SK-N-SH treated with all-trans-retinoic acid at 6 μM for 48 hours (cell line): ENCODE data around the gene EIF1B.

Experiments used
- ATAC-seq: fragments of 200-7000 bp; cut with Tn5 transposase; 3 replicates; pipeline ENCODE4 v1.9.1; 2020; ENCODE audit warnings: mild to moderate bottlenecking, moderate library complexity
- ARNTL ChIP-seq: fragments of 450-650 bp; formaldehyde crosslinking; IDR thresholded peaks from 2 replicates; pipeline ENCODE4 v1.5.0; 2020; ENCODE audit warnings: low read depth, mild to moderate bottlenecking, moderate library complexity, borderline replicate concordance
- BACH2 ChIP-seq: fragments of 250-450 bp; sonication (Bioruptor Pico); IDR thresholded peaks from 2 replicates; pipeline ENCODE4 v1.9.0; 2021; ENCODE audit warnings: mild to moderate bottlenecking, borderline replicate concordance
- CSDC2 ChIP-seq: fragments of 250-450 bp; sonication (Bioruptor Pico); IDR thresholded peaks from 2 replicates; pipeline ENCODE4 v1.5.0; 2020; ENCODE audit warnings: mild to moderate bottlenecking, moderate library complexity
- ESRRG ChIP-seq: fragments of 250-450 bp; sonication (Bioruptor Pico); IDR thresholded peaks from 2 replicates; pipeline ENCODE4 v1.6.1; 2021; ENCODE audit warnings: mild to moderate bottlenecking
- GLIS3 ChIP-seq: fragments of 250-450 bp; sonication (Bioruptor Pico); IDR thresholded peaks from 2 replicates; pipeline ENCODE4 v1.5.0; 2020; ENCODE audit warnings: mild to moderate bottlenecking, moderate library complexity
- PPARA ChIP-seq: fragments of 250-450 bp; sonication (Bioruptor Pico); IDR thresholded peaks from 2 replicates; pipeline ENCODE4 v1.5.0; 2020; ENCODE audit warnings: mild to moderate bottlenecking, borderline replicate concordance
- RARB ChIP-seq: fragments of 250-450 bp; sonication (Bioruptor Pico); IDR thresholded peaks from 2 replicates; pipeline ENCODE4 v1.8.0; 2021; ENCODE audit warnings: mild to moderate bottlenecking, moderate library complexity
- SNAI2 ChIP-seq: fragments of 250-450 bp; sonication (Bioruptor Pico); IDR thresholded peaks from 2 replicates; pipeline ENCODE4 v1.5.0; 2020; ENCODE audit warnings: mild to moderate bottlenecking, moderate library complexity
- TCF4 ChIP-seq: fragments of 250-450 bp; sonication (Bioruptor Pico); IDR thresholded peaks from 2 replicates; pipeline ENCODE4 v1.8.0; 2021; ENCODE audit warnings: mild to moderate bottlenecking, moderate library complexity, borderline replicate concordance
- TOX ChIP-seq: fragments of 250-450 bp; sonication (Bioruptor Pico); IDR thresholded peaks from 2 replicates; pipeline ENCODE4 v1.8.0; 2021; ENCODE audit warnings: mild to moderate bottlenecking, moderate library complexity, borderline replicate concordance
- ZC3H10 ChIP-seq: fragments of 250-450 bp; sonication (Bioruptor Pico); IDR thresholded peaks from 2 replicates; pipeline ENCODE4 v1.5.1; 2021; ENCODE audit warnings: mild to moderate bottlenecking, moderate library complexity
- ZNF70 ChIP-seq: fragments of 450-650 bp; formaldehyde crosslinking; IDR thresholded peaks from 2 replicates; pipeline ENCODE4 v1.5.0; 2020; ENCODE audit warnings: mild to moderate bottlenecking, moderate library complexity
- ZNF8 ChIP-seq: fragments of 450-650 bp; formaldehyde crosslinking; IDR thresholded peaks from 2 replicates; pipeline ENCODE4 v1.5.0; 2020; ENCODE audit warnings: mild to moderate bottlenecking, moderate library complexity
- TF ChIP-seq, protein P1 (sequence below): fragments of 250-450 bp; sonication (Bioruptor Pico); IDR thresholded peaks from 2 replicates; pipeline ENCODE4 v1.5.0; 2020; ENCODE audit warnings: mild to moderate bottlenecking, moderate library complexity
- TF ChIP-seq, protein P2 (sequence below): fragments of 250-450 bp; sonication (Bioruptor Pico); IDR thresholded peaks from 2 replicates; pipeline ENCODE4 v1.8.0; 2021; ENCODE audit warnings: low read depth, mild to moderate bottlenecking, moderate library complexity, borderline replicate concordance
- TF ChIP-seq, protein P3 (sequence below): fragments of 250-450 bp; sonication (Bioruptor Pico); IDR thresholded peaks from 2 replicates; pipeline ENCODE4 v1.5.1; 2020; ENCODE audit warnings: low read depth, mild to moderate bottlenecking, moderate library complexity
- TF ChIP-seq, protein P4 (sequence below): fragments of 250-450 bp; sonication (Bioruptor Pico); IDR thresholded peaks from 2 replicates; pipeline ENCODE4 v1.5.1; 2021; ENCODE audit warnings: mild to moderate bottlenecking, moderate library complexity
- TF ChIP-seq, protein P5 (sequence below): fragments of 250-450 bp; sonication (Bioruptor Pico); IDR thresholded peaks from 2 replicates; pipeline ENCODE4 v1.8.0; 2020; ENCODE audit warnings: mild to moderate bottlenecking, moderate library complexity, borderline replicate concordance

EIF1B gene

DNA sequence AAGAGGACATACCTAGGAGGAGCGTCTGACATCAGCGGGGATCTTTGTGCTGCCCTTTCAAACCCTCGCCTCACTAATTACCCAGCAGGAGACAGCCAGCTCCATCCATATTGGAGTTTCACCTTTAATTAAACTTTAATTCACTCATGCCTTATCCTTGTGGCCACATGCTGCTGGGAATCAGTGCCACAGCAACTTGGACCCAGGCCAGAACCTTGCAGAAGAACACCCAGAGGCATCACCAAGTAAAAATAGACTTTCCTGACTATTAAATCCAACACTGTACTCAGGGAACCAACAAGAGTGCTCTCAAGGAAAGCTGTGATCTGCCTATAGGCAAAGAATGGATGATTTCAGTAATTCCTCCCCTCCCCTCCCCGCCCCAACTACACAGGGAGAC, 23.9 kb downstream of the EIF1B start:
- ATAC-seq = no peak
- TF ChIP-seq ZNF8 (no peak), CSDC2 (CRISPR knock-in tag) (no peak), PPARA (CRISPR knock-in tag) (no peak), SNAI2 (CRISPR knock-in tag) (no peak), ZNF70 (no peak), ESRRG (CRISPR knock-in tag) (no peak), RARB (no peak), ZC3H10 (CRISPR knock-in tag) (no peak), TCF4 (CRISPR knock-in tag) (no peak), BACH2 (CRISPR knock-in tag) (no peak)
- TF ChIP-seq, protein P1, sequence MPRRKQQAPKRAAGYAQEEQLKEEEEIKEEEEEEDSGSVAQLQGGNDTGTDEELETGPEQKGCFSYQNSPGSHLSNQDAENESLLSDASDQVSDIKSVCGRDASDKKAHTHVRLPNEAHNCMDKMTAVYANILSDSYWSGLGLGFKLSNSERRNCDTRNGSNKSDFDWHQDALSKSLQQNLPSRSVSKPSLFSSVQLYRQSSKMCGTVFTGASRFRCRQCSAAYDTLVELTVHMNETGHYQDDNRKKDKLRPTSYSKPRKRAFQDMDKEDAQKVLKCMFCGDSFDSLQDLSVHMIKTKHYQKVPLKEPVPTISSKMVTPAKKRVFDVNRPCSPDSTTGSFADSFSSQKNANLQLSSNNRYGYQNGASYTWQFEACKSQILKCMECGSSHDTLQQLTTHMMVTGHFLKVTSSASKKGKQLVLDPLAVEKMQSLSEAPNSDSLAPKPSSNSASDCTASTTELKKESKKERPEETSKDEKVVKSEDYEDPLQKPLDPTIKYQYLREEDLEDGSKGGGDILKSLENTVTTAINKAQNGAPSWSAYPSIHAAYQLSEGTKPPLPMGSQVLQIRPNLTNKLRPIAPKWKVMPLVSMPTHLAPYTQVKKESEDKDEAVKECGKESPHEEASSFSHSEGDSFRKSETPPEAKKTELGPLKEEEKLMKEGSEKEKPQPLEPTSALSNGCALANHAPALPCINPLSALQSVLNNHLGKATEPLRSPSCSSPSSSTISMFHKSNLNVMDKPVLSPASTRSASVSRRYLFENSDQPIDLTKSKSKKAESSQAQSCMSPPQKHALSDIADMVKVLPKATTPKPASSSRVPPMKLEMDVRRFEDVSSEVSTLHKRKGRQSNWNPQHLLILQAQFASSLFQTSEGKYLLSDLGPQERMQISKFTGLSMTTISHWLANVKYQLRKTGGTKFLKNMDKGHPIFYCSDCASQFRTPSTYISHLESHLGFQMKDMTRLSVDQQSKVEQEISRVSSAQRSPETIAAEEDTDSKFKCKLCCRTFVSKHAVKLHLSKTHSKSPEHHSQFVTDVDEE = no peak
- TF ChIP-seq, protein P2, sequence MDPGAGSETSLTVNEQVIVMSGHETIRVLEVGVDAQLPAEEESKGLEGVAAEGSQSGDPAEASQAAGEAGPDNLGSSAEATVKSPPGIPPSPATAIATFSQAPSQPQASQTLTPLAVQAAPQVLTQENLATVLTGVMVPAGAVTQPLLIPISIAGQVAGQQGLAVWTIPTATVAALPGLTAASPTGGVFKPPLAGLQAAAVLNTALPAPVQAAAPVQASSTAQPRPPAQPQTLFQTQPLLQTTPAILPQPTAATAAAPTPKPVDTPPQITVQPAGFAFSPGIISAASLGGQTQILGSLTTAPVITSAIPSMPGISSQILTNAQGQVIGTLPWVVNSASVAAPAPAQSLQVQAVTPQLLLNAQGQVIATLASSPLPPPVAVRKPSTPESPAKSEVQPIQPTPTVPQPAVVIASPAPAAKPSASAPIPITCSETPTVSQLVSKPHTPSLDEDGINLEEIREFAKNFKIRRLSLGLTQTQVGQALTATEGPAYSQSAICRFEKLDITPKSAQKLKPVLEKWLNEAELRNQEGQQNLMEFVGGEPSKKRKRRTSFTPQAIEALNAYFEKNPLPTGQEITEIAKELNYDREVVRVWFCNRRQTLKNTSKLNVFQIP (CRISPR knock-in tag) = no peak
- TF ChIP-seq, protein P3, sequence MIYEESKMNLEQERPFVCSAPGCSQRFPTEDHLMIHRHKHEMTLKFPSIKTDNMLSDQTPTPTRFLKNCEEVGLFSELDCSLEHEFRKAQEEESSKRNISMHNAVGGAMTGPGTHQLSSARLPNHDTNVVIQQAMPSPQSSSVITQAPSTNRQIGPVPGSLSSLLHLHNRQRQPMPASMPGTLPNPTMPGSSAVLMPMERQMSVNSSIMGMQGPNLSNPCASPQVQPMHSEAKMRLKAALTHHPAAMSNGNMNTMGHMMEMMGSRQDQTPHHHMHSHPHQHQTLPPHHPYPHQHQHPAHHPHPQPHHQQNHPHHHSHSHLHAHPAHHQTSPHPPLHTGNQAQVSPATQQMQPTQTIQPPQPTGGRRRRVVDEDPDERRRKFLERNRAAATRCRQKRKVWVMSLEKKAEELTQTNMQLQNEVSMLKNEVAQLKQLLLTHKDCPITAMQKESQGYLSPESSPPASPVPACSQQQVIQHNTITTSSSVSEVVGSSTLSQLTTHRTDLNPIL (CRISPR knock-in tag) = no peak
- TF ChIP-seq, protein P4, sequence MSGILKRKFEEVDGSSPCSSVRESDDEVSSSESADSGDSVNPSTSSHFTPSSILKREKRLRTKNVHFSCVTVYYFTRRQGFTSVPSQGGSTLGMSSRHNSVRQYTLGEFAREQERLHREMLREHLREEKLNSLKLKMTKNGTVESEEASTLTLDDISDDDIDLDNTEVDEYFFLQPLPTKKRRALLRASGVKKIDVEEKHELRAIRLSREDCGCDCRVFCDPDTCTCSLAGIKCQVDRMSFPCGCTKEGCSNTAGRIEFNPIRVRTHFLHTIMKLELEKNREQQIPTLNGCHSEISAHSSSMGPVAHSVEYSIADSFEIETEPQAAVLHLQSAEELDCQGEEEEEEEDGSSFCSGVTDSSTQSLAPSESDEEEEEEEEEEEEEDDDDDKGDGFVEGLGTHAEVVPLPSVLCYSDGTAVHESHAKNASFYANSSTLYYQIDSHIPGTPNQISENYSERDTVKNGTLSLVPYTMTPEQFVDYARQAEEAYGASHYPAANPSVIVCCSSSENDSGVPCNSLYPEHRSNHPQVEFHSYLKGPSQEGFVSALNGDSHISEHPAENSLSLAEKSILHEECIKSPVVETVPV (CRISPR knock-in tag) = no peak

DNA sequence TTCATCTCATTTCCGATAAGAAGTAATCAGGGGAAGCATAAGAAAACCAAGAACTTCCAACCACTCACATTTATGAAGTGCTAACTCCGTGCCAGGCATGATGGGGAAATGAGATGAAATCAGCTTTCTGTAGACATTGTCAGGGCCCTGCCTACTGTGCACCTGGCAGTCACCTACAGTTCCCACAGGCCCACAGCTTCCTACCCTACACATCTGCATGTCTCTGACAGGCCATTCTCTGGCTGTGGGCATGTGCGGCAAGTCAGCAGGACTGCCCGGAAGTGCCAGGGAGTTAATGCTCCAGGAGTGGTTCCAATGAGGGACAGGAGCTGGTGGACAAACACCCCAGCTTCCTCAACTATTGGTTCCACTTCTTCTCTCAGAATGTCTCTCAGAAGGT, 24.3 kb downstream of the EIF1B start:
- no peak for ATAC-seq
- no peak for TF ChIP-seq RARB
- no peak for TF ChIP-seq CSDC2 (CRISPR knock-in tag)
- TF ChIP-seq GLIS3 (CRISPR knock-in tag) = no peak
- TF ChIP-seq SNAI2 (CRISPR knock-in tag) = no peak
- TF ChIP-seq, protein P3 (CRISPR knock-in tag) = no peak

DNA sequence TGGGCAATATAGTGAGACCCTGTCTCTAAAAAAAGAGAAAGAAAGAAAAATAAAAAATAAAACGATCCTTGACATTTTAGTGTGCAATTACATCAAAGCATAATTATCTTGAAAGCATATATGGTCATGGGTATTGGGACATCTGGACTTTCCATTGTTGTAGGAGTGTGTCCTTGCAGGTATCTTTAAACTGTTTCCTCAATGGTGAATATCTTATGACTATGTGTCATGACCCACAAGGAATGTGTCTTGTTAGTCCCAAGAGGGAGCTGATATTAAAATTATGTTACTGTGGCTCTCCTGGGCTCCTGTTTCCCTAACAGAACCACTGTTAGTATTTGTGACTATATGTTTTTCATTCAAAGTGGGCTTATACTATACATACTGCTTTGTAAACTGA, 26.6 kb downstream of the EIF1B start:
- TF ChIP-seq, protein P5, sequence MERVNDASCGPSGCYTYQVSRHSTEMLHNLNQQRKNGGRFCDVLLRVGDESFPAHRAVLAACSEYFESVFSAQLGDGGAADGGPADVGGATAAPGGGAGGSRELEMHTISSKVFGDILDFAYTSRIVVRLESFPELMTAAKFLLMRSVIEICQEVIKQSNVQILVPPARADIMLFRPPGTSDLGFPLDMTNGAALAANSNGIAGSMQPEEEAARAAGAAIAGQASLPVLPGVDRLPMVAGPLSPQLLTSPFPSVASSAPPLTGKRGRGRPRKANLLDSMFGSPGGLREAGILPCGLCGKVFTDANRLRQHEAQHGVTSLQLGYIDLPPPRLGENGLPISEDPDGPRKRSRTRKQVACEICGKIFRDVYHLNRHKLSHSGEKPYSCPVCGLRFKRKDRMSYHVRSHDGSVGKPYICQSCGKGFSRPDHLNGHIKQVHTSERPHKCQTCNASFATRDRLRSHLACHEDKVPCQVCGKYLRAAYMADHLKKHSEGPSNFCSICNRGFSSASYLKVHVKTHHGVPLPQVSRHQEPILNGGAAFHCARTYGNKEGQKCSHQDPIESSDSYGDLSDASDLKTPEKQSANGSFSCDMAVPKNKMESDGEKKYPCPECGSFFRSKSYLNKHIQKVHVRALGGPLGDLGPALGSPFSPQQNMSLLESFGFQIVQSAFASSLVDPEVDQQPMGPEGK (CRISPR knock-in tag) = no peak
- no peak for TF ChIP-seq TOX (CRISPR knock-in tag)
- no peak for TF ChIP-seq SNAI2 (CRISPR knock-in tag)
- TF ChIP-seq, protein P4 (CRISPR knock-in tag) = no peak
- no peak for TF ChIP-seq ARNTL (CRISPR knock-in tag)
- no peak for ATAC-seq
